ENCODE data around the gene AIMP1. TPM values are rescaled to one million over a fixed set of nuclear protein-coding genes. Genes with fewer than 3 reads are reported as not detected.
"Not testable (repeated sequence)": the region's sequence is repeated elsewhere in the genome, so short reads cannot be mapped to it uniquely, and the experiment has no call there.

AIMP1 gene
- total and polyA plus RNA-seq, 8 donors = 38.9 to 63.3 (median 52.7) TPM

DNA sequence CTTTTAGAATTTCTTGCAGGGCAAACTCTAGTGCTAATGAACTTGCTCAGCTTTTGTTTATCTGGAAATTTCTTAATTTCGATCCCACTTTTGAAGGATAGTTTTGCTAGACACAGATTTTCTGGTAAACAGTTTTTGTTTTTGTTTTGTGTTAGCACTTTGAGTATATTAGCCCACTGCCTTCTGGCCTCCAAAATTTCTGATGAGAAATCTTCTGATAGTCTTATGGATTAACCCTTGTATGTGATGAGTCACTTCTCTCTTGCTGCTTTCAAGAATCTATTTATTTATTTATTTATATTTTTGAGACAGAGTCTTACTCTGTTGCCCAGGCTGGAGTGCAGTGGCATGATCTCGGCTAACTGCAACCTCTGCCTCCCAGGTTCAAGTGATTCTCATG lies 79.2 kb downstream of the AIMP1 start:
- TF ChIP-seq, protein P1, sequence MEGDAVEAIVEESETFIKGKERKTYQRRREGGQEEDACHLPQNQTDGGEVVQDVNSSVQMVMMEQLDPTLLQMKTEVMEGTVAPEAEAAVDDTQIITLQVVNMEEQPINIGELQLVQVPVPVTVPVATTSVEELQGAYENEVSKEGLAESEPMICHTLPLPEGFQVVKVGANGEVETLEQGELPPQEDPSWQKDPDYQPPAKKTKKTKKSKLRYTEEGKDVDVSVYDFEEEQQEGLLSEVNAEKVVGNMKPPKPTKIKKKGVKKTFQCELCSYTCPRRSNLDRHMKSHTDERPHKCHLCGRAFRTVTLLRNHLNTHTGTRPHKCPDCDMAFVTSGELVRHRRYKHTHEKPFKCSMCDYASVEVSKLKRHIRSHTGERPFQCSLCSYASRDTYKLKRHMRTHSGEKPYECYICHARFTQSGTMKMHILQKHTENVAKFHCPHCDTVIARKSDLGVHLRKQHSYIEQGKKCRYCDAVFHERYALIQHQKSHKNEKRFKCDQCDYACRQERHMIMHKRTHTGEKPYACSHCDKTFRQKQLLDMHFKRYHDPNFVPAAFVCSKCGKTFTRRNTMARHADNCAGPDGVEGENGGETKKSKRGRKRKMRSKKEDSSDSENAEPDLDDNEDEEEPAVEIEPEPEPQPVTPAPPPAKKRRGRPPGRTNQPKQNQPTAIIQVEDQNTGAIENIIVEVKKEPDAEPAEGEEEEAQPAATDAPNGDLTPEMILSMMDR (IDR thresholded peaks at IDR 0.05) = no peak
- H3K27ac ChIP-seq = no peak overlapping the region
- DNase-seq = no peak
- no peaks in the 10 kb centered on the region for H3K4me1 ChIP-seq
- no peaks in the 10 kb centered on the region for H3K36me3 ChIP-seq
- no peaks in the 10 kb centered on the region for H3K27me3 ChIP-seq
- intact Hi-C loops (cut with DNase I) = no loop called here
- H3K4me3 ChIP-seq = no peak overlapping the region
- ATAC-seq = no peak
- peaks cover 0 to 40% of the 10 kb centered on the region in 2 donors for H3K9me3 ChIP-seq

DNA sequence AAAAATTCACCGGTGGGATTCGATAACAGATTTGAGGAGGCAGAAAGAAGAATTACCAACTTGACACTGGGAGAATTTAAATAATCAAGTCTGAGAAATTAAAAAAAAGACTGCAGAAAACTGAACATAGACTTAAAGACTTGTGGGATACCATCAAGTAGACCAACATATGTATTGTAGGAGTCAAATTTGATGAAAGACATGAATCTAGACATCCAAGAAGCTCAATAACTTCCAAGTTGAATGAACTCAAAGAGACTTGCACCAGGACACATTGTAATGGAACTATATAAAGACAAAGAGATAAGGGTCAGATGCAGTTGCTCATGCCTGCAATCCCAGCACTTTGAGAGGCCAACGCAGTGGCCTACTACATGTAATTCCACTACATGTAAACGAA lies 82.5 kb downstream of the AIMP1 start:
- DNase-seq; H3K4me1 ChIP-seq; H3K27me3 ChIP-seq; H3K36me3 ChIP-seq; intact Hi-C loops (cut with DNase I); H3K4me3 ChIP-seq; ATAC-seq; H3K27ac ChIP-seq: not testable (repeated sequence)
- peaks cover 0 to 39% of the 10 kb centered on the region in 2 donors for H3K9me3 ChIP-seq

Other genes with a start within 250 kb of the AIMP1 start
- gene TBCK, start 341 bp upstream of the AIMP1 start, total RNA-seq = 10 to 100 TPM; 36.1 to 43.9 TPM
- gene TBCK, start 341 bp upstream of the AIMP1 start, polyA plus RNA-seq (ENCODE audit: insufficient read length in 6 of 6) = 10 to 100 TPM; 42.6 to 60.0 (median 48.7) TPM
- not detected for gene GIMD1, start 52.2 kb downstream of the AIMP1 start, total RNA-seq
- not detected for gene GIMD1, start 52.2 kb downstream of the AIMP1 start, polyA plus RNA-seq (ENCODE audit: insufficient read length in 6 of 6)